ENCODE results near the gene GALNT2. TPM values are rescaled to one million over a fixed set of nuclear protein-coding genes. Genes with fewer than 3 reads are reported as not detected.

GALNT2 gene
- total and polyA plus RNA-seq, 2 of the 4 experiments (the other 2 are of a cell fraction) = 50.4 to 189 TPM

DNA sequence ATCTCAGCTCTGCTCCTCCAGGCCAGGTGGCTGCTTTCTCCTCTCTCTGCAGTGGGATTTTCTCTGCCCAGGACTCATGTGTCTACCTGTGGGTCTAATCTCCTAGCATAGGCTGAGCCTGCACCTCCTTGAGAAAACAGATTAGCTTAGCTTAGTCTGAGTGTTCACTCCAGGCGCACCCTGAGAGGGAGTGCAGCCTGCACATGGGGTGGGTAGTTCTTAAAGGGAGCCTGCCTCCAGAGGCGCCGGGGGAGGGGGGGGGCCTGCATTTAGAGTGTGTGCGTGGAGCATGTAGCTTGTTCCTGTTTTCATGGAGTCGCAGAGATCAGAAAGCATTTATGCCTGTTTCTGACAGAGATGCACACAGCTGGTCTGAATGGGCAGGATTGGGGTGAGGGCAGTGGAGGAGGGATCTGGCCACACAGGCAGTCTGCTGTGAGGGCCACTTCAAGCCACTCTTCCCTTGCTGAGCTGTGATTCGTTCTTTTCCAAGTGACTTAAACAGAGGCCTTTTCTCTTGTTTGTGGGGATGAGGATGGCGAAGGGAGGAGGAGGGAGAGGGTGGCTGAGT lies 45.2 kb downstream of the GALNT2 start:
- dilution Hi-C loops (cut with HindIII; ENCODE audit: low sequenced_read_pairs, unreplicated experiment) (no loop called here), intact Hi-C loops (cut with micrococcal nuclease) (no loop called here), in situ Hi-C loops (cut with MboI; ENCODE audit: low sequenced_read_pairs) (no loop called here)
- Histone ChIP-seq H3K4ac (ENCODE audit: low read depth, low read length) (peak overlapping the region; percentile 58; the same call in 1 of the 2 replicates), H4K8ac (ENCODE audit: low read depth in 2 of 2, low read length in 2 of 2) (no peak overlapping the region), H3K9me1 (ENCODE audit: insufficient read depth, low read length) (peaks cover 33% of the 10 kb centered on the region), H2AFZ (replicated peaks; ENCODE audit: low read length, poor library complexity) (no peak overlapping the region), H2BK5ac (ENCODE audit: low read depth, low read length, poor library complexity, severe bottlenecking) (no peak overlapping the region), H3K36me3 (ENCODE audit: control insufficient read depth, insufficient read depth, low read length) (no peaks in the 10 kb centered on the region; the same call in 1 of the 2 replicates), H3K9me3 (ENCODE audit: control insufficient read depth, insufficient read depth, low read length) (no peaks in the 10 kb centered on the region), H3K9ac (ENCODE audit: low read depth, low read length) (0 out of 2 replicates have a peak overlapping the region, but pooled peaks have one; percentile 18), H4K5ac (ENCODE audit: low read depth, low read length) (0 out of 2 replicates have a peak overlapping the region, but pooled peaks have one; percentile 59), H3K18ac (ENCODE audit: low read depth, low read length) (peak overlapping the region; percentile 59), H4K91ac (ENCODE audit: insufficient read depth, low read depth, low read length) (peak overlapping the region; percentile 26; the same call in 1 of the 2 replicates), H3K79me1 (ENCODE audit: low read depth in 1 of 2, low read length in 2 of 2) (peaks cover 49 to 85% of the 10 kb centered on the region in 2 experiments), H2AK5ac (ENCODE audit: low read depth, low read length) (peak overlapping the region; percentile 41), H2BK120ac (ENCODE audit: low read depth, low read length) (peak overlapping the region; percentile 30), H3K4me1 (ENCODE audit: control insufficient read depth, insufficient read depth, low read length) (peaks cover 28% of the 10 kb centered on the region), H2AK9ac (replicated peaks; ENCODE audit: low read depth, low read length, poor library complexity) (no peak overlapping the region), H2BK20ac (ENCODE audit: low read depth, low read length) (peak overlapping the region; percentile 9; the same call in 1 of the 2 replicates), H4K20me1 (ENCODE audit: insufficient read depth, low read length) (peaks cover 50% of the 10 kb centered on the region), H3K4me2 (ENCODE audit: low read depth, low read length) (no peak overlapping the region; the same call in 1 of the 2 replicates), H3K27me3 (ENCODE audit: control insufficient read depth, insufficient read depth, low read length) (no peaks in the 10 kb centered on the region), H3K14ac (replicated peaks; ENCODE audit: low read depth, low read length) (peak overlapping the region; percentile 22; the same call in 1 of the 2 replicates), H3K23ac (ENCODE audit: low read depth, low read length) (no peak overlapping the region), H2BK15ac (ENCODE audit: low read depth, low read length) (no peak overlapping the region), H3K27ac (ENCODE audit: insufficient read depth, low read length) (peak overlapping the region; percentile 30), H3K4me3 (ENCODE audit: insufficient read depth, low read depth, low read length) (no peak overlapping the region), H3K56ac (ENCODE audit: extremely low read depth, insufficient read depth, low read length) (no peak overlapping the region)
- CTCF ChIA-PET = no interaction called here
- TF ChIP-seq MAFK (IDR thresholded peaks at IDR 0.05; ENCODE audit: low read depth, low read length) (no peak), BHLHE40 (IDR thresholded peaks at IDR 0.05; ENCODE audit: low read depth, low read length) (no peak), POLR2A (IDR thresholded peaks at IDR 0.05; ENCODE audit: low read depth, low read length) (no peak), SMC3 (IDR thresholded peaks at IDR 0.05; ENCODE audit: low read depth, low read length) (no peak), RFX5 (IDR thresholded peaks at IDR 0.05; ENCODE audit: low read depth, low read length) (no peak), RAD21 (IDR thresholded peaks at IDR 0.05; ENCODE audit: low read length) (no peak), CEBPB (IDR thresholded peaks at IDR 0.05; ENCODE audit: low read depth, low read length) (no peak), CHD1 (IDR thresholded peaks at IDR 0.05; ENCODE audit: low read depth, low read length) (no peak)
- DNase-seq (peak; percentile 21), ATAC-seq (ENCODE audit: low read depth) (peak; percentile 41)
- 60% methylated on average over 2 of the region's 7 CpGs; no CpG with 5 or more reads in 1 of the 2 experiments for WGBS, 2 experiments (ENCODE audit: extremely low coverage in 2 of 2, insufficient read length in 1 of 2)
- POLR2A ChIA-PET (ENCODE audit: unreplicated experiment) = no interaction called here
- BruUV-seq (replicated peaks) = no TSS peak

Measured in IMR-90 (cell line).